NOMO-1 treated with DMSO at 0.1 percent for 48 hours (cell line): ENCODE data around the gene CAMTA1.
"Not testable (repeated sequence)": the region's sequence is repeated elsewhere in the genome, so short reads cannot be mapped to it uniquely, and the experiment has no call there.

Experiments used
- DNase-seq: peaks from one replicate; lab custom pipeline; 2025; ENCODE audit not compliant: unreplicated experiment; lab: John Stamatoyannopoulos, UW

The CAMTA1 gene

GRCh38 chr1:7409278-7409677, 624.0 kb downstream of the CAMTA1 start:
- DNase-seq: no peak

GRCh38 chr1:7410156-7410555, 624.9 kb downstream of the CAMTA1 start:
- DNase-seq: no peak

- not testable (repeated sequence) for DNase-seq
Observed at GRCh38 chr1:7417618-7418017, 632.4 kb downstream of the CAMTA1 start.

GRCh38 chr1:7418442-7419080, 633.3 kb downstream of the CAMTA1 start:
- DNase-seq: no peak

GRCh38 chr1:7420098-7420445, 634.8 kb downstream of the CAMTA1 start:
- DNase-seq: no peak

- no peak for DNase-seq
Observed at GRCh38 chr1:7420470-7421100, 635.3 kb downstream of the CAMTA1 start.

GRCh38 chr1:7421471-7422075, 636.3 kb downstream of the CAMTA1 start:
- no peak for DNase-seq

- DNase-seq: no peak
Observed at GRCh38 chr1:7422081-7422480, 636.8 kb downstream of the CAMTA1 start.

GRCh38 chr1:7422561-7422960, 637.3 kb downstream of the CAMTA1 start:
- DNase-seq: no peak

- no peak for DNase-seq
Observed at GRCh38 chr1:7422966-7423365, 637.7 kb downstream of the CAMTA1 start.

GRCh38 chr1:7424352-7424890, 639.2 kb downstream of the CAMTA1 start:
- no peak for DNase-seq

GRCh38 chr1:7425229-7425628, 640.0 kb downstream of the CAMTA1 start:
- no peak for DNase-seq

- DNase-seq: no peak
Observed at GRCh38 chr1:7425771-7426170, 640.5 kb downstream of the CAMTA1 start.

- DNase-seq: no peak
Observed at GRCh38 chr1:7426780-7427604, 641.7 kb downstream of the CAMTA1 start.

- no peak for DNase-seq
Observed at GRCh38 chr1:7427605-7428300, 642.5 kb downstream of the CAMTA1 start.

- DNase-seq: no peak
Observed at GRCh38 chr1:7429290-7429689, 644.0 kb downstream of the CAMTA1 start.

GRCh38 chr1:7430047-7430608, 644.9 kb downstream of the CAMTA1 start:
- DNase-seq: no peak

GRCh38 chr1:7430691-7431090, 645.4 kb downstream of the CAMTA1 start:
- DNase-seq: no peak

GRCh38 chr1:7432102-7432899, 647.0 kb downstream of the CAMTA1 start:
- no peak for DNase-seq

- no peak for DNase-seq
Observed at GRCh38 chr1:7432900-7433380, 647.7 kb downstream of the CAMTA1 start.
